CD14-positive monocyte (primary cell): ENCODE data around the gene ANKRD53. TPM values are rescaled to one million over a fixed set of nuclear protein-coding genes. Genes with fewer than 3 reads are reported as not detected.
A peak's percentile ranks its signal among the peaks of the same experiment; 100 is the strongest.

Source experiments
- DNase-seq, 3 donors: peaks; one replicate each; pipeline ENCODE4 v3.0.0-alpha.2; 2011 to 2022
- H2AFZ ChIP-seq: 2 replicates; pipeline ENCODE4 v1.6.0; 2012; ENCODE audit warnings: mild to moderate bottlenecking, low read depth, low read length, inconsistent platforms; ENCODE audit not compliant: insufficient read depth, poor library complexity, severe bottlenecking
- H3K27ac ChIP-seq, 2 donors: 1 replicate in 1 of 2; 2 replicates in 1 of 2; pipeline ENCODE4 v1.5.1; 2012 to 2013; ENCODE audit warnings: low read length in 2 of 2, control low read depth in 1 of 2, inconsistent platforms in 1 of 2, low read depth in 1 of 2, mild to moderate bottlenecking in 1 of 2
- H3K27me3 ChIP-seq, 2 donors: one replicate each; pipeline versions ENCODE4 v1.6.0 to v1.6.1; 2011 to 2013; ENCODE audit warnings: low read length in 2 of 2; ENCODE audit not compliant: control insufficient read depth in 2 of 2, insufficient read depth in 2 of 2
- H3K36me3 ChIP-seq, 2 donors: replicated peaks in 1 of 2; 1 replicate in 1 of 2; 2 replicates in 1 of 2; pipeline versions ENCODE4 v1.5.1 to v1.6.1; 2012 to 2013; ENCODE audit warnings: low read length in 2 of 2, control low read depth in 1 of 2, inconsistent platforms in 1 of 2, mild to moderate bottlenecking in 1 of 2; ENCODE audit not compliant: insufficient read depth in 2 of 2, control insufficient read depth in 1 of 2
- H3K4me1 ChIP-seq, 2 donors: 1 replicate in 1 of 2; 2 replicates in 1 of 2; pipeline versions ENCODE4 v1.5.1 to v1.6.1; 2012 to 2013; ENCODE audit warnings: low read length in 2 of 2, control low read depth in 1 of 2, inconsistent platforms in 1 of 2, mild to moderate bottlenecking in 1 of 2, moderate library complexity in 1 of 2; ENCODE audit not compliant: insufficient read depth in 2 of 2, control insufficient read depth in 1 of 2
- H3K4me2 ChIP-seq: replicated peaks from 2 replicates; pipeline ENCODE3; 2012; ENCODE audit warnings: low read length, moderate library complexity, mild to moderate bottlenecking; ENCODE audit not compliant: poor library complexity, severe bottlenecking; ENCODE audit errors: extremely low read depth
- H3K4me3 ChIP-seq, 3 experiments: fragments of 200-600 bp in 1 of 3; sonication (generic) in 1 of 3; replicated peaks in 1 of 3; 1 replicate in 2 of 3; 2 replicates in 1 of 3; pipeline ENCODE4 v1.5.1; 2011 to 2013; ENCODE audit warnings: low read length in 3 of 3, mild to moderate bottlenecking in 3 of 3, control low read depth in 2 of 3, low read depth in 2 of 3, inconsistent platforms in 1 of 3, moderate library complexity in 1 of 3
- H3K79me2 ChIP-seq: 2 replicates; pipeline ENCODE4 v1.6.0; 2012; ENCODE audit warnings: mild to moderate bottlenecking, control low read depth, inconsistent platforms, low read length, moderate library complexity; ENCODE audit not compliant: insufficient read depth
- H3K9ac ChIP-seq: 2 replicates; pipeline ENCODE4 v1.6.0; 2017; ENCODE audit warnings: low read length, mild to moderate bottlenecking; ENCODE audit not compliant: insufficient read depth, poor library complexity, severe bottlenecking
- H3K9me3 ChIP-seq, 2 donors: replicated peaks in 1 of 2; 1 replicate in 1 of 2; 2 replicates in 1 of 2; pipeline versions ENCODE4 v1.5.1 to v1.6.1; 2012 to 2013; ENCODE audit warnings: low read length in 2 of 2, control low read depth in 1 of 2; ENCODE audit not compliant: control insufficient read depth in 1 of 2, insufficient read depth in 1 of 2
- H4K20me1 ChIP-seq: 2 replicates; pipeline ENCODE4 v1.6.0; 2012; ENCODE audit warnings: mild to moderate bottlenecking, low read length, control low read depth, moderate library complexity; ENCODE audit not compliant: insufficient read depth
- H3K27ac Mint-ChIP-seq, 7 donors: one replicate each; pipeline ENCODE4 v1.8.0; 2020; ENCODE audit warnings: mild to moderate bottlenecking in 7 of 7, mixed read lengths in 7 of 7, moderate library complexity in 6 of 7, inconsistent platforms in 2 of 7
- H3K27me3 Mint-ChIP-seq, 3 donors: one replicate each; pipeline ENCODE4 v1.8.0; 2021 to 2022; ENCODE audit warnings: low read depth in 3 of 3, mild to moderate bottlenecking in 3 of 3, mixed read lengths in 3 of 3, moderate library complexity in 3 of 3, inconsistent platforms in 1 of 3
- H3K36me3 Mint-ChIP-seq, 2 donors: one replicate each; pipeline ENCODE4 v1.8.0; 2020; ENCODE audit warnings: mixed read lengths in 2 of 2, inconsistent platforms in 1 of 2, mild to moderate bottlenecking in 1 of 2
- H3K4me1 Mint-ChIP-seq: one replicate; pipeline ENCODE4 v1.8.0; 2020; ENCODE audit warnings: mild to moderate bottlenecking, mixed read lengths
- H3K4me3 Mint-ChIP-seq, 2 donors: one replicate each; pipeline ENCODE4 v1.8.0; 2020; ENCODE audit warnings: mild to moderate bottlenecking in 2 of 2, mixed read lengths in 2 of 2, moderate library complexity in 1 of 2
- H3K9me3 Mint-ChIP-seq, 7 donors: one replicate each; pipeline ENCODE4 v1.8.0; 2020 to 2022; ENCODE audit warnings: mixed read lengths in 7 of 7, mild to moderate bottlenecking in 6 of 7, moderate library complexity in 6 of 7, inconsistent platforms in 2 of 7
- WGBS: methylation state at CpG from one replicate; pipeline ENCODE4 v1.1.5; 2013; ENCODE audit warnings: missing lambda C conversion rate; ENCODE audit not compliant: insufficient coverage; 5-methylcytosine and 5-hydroxymethylcytosine counted together
- intact Hi-C, 2 donors: fragments of 100-400 bp; cut with micrococcal nuclease; formaldehyde crosslinking; loops; one replicate each; pipeline versions ENCODE4 v1.15.0 to v1.15.1; 2023
- polyA plus RNA-seq, 3 donors: library from polyadenylated mRNA; depleted of rRNA in 1 of 3; unstranded in 2 of 3; stranded (reverse) in 1 of 3; fragments of 300-500 nt in 2 of 3; fragments of >200 nt in 1 of 3; fragmentation: Illumina TruSeq in 2 of 3; gene quantifications; 1 replicate in 2 of 3; 2 replicates in 1 of 3; pipeline ENCODE4 v1.2.3, GENCODE V29; 2012 to 2021
- TF ChIP-seq, protein P1 (sequence below): fragments of 200-600 bp; IDR thresholded peaks from one replicate; pipeline ENCODE4 v1.8.0; 2022; ENCODE audit warnings: antibody characterized with exemption, mild to moderate bottlenecking

ANKRD53 gene
- polyA plus RNA-seq, 3 donors, result 0.12 TPM; not detected in 2

DNA sequence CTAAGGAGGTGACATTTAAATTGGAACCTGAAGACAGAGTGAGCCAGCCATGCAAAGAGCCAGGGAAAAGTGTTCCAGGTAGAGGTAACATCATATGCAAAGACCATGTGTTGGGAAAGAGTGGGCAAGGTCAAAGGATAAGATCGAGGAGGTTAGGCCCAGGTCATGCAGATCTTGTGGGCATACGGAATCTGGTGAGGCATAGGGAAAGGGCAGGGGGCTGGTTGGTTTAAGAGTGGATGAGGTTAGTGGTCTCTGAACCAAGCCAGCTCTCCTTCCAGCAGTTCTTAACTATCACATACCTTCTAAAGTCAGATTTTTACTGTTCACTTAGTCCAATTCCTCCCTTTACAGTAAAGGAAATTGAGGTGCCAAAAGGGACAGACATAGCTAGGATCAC is 3.0 kb downstream of the ANKRD53 start:
- TF ChIP-seq, protein P1, sequence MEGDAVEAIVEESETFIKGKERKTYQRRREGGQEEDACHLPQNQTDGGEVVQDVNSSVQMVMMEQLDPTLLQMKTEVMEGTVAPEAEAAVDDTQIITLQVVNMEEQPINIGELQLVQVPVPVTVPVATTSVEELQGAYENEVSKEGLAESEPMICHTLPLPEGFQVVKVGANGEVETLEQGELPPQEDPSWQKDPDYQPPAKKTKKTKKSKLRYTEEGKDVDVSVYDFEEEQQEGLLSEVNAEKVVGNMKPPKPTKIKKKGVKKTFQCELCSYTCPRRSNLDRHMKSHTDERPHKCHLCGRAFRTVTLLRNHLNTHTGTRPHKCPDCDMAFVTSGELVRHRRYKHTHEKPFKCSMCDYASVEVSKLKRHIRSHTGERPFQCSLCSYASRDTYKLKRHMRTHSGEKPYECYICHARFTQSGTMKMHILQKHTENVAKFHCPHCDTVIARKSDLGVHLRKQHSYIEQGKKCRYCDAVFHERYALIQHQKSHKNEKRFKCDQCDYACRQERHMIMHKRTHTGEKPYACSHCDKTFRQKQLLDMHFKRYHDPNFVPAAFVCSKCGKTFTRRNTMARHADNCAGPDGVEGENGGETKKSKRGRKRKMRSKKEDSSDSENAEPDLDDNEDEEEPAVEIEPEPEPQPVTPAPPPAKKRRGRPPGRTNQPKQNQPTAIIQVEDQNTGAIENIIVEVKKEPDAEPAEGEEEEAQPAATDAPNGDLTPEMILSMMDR, result no peak
- H3K79me2 ChIP-seq, result no peaks in the 10 kb centered on the region
- H2AFZ ChIP-seq, result no peak overlapping the region
- Mint-ChIP-seq H3K36me3 (peaks cover 24 to 33% of the 10 kb centered on the region in 2 donors), H3K4me1 (peaks cover 35% of the 10 kb centered on the region), H3K9me3 (peaks cover 0 to 3% (median 0%) of the 10 kb centered on the region in 7 donors), H3K4me3 (no peak overlapping the region), H3K27ac (no peak overlapping the region), H3K27me3 (peaks cover 13 to 22% (median 14%) of the 10 kb centered on the region in 3 donors)
- H3K9ac ChIP-seq, result no peak overlapping the region
- no peak overlapping the region for H3K27ac ChIP-seq
- no peak overlapping the region for H3K4me3 ChIP-seq
- no peak for DNase-seq
- no peak overlapping the region for H3K4me2 ChIP-seq
- intact Hi-C loops, result no loop called here
- peaks cover 25 to 34% of the 10 kb centered on the region in 2 donors for H3K4me1 ChIP-seq
- peaks cover 24% of the 10 kb centered on the region for H4K20me1 ChIP-seq
- peaks cover 2 to 18% of the 10 kb centered on the region in 2 donors for H3K27me3 ChIP-seq
- H3K36me3 ChIP-seq, result peaks cover 1 to 5% of the 10 kb centered on the region in 2 donors
- H3K9me3 ChIP-seq, result no peaks in the 10 kb centered on the region
- 88% methylated on average over 1 of the region's 2 CpGs for WGBS

DNA sequence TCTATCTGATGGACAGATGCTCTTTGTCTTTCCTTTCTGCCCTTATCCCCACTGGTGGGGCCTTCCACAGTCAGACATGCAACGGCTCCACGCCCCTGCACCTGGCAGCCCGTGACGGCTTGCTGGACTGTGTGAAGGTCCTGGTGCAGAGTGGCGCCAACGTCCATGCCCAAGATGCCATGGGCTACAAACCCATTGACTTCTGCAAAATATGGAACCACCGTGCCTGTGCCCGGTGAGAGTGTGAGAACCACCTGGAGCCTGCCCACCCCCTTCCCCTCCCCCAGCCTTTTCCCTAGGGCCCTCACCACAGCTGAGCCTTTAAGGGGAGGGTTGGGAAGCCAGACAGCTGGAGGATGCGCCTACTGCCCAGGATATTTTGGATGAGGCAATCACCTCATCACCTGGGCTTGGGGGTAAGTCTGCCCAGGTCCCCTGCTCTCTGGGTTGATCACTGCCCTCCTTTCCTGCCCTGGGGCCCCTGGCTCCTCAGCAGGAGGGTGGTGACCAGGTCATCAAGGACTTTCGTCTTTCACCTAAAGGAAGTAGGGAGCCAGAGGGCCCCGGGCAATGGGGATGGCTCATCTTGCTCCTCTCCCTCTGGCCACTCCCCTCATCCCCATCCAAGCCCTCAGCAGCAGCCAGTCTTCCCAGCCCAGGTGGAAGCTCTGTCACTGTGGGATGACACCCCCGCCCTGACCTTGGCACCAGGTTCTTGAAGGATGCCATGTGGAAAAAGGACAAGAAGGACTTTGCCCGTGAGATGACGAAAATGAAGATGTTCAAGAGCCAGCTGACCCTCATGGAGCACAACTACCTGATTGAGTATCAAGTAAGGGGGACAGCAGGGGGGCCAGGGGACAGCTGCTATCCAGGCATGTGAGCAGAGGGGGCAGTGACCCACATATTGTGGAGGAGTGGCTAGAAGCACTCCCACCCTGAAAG is 3.7 kb downstream of the ANKRD53 start:
- Histone ChIP-seq H3K36me3 (peaks cover 9 to 13% of the 10 kb centered on the region in 2 donors), H3K9me3 (no peaks in the 10 kb centered on the region), H3K27me3 (peaks cover 2 to 18% of the 10 kb centered on the region in 2 donors), H3K4me1 (peaks cover 21 to 30% of the 10 kb centered on the region in 2 donors), H3K9ac (no peak overlapping the region), H4K20me1 (peaks cover 29% of the 10 kb centered on the region), H3K4me3 (no peak overlapping the region), H3K4me2 (no peak overlapping the region), H2AFZ (no peak overlapping the region), H3K79me2 (no peaks in the 10 kb centered on the region), H3K27ac (no peak overlapping the region)
- H3K36me3 Mint-ChIP-seq, result peaks cover 31 to 40% of the 10 kb centered on the region in 2 donors
- TF ChIP-seq, protein P1, result no peak
- peaks cover 0 to 3% (median 0%) of the 10 kb centered on the region in 7 donors for H3K9me3 Mint-ChIP-seq
- no peak overlapping the region for H3K4me3 Mint-ChIP-seq
- peaks cover 33% of the 10 kb centered on the region for H3K4me1 Mint-ChIP-seq
- WGBS, result 93% methylated on average over 13 of the region's 14 CpGs
- H3K27ac Mint-ChIP-seq, result no peak overlapping the region
- intact Hi-C loops, result no loop called here
- peaks cover 13 to 22% (median 14%) of the 10 kb centered on the region in 3 donors for H3K27me3 Mint-ChIP-seq
- peak in 1 of 3 donors; percentile 3 for DNase-seq
